Stomach (tissue), 9 donors: ENCODE results near the gene RNF166. TPM values are rescaled to one million over a fixed set of nuclear protein-coding genes. Genes with fewer than 3 reads are reported as not detected.

Experiments
- DNase-seq, 2 donors: peaks; one replicate each; pipeline versions ENCODE4 v3.0.0 to v3.0.0-alpha.2; 2013 to 2019
- H3K27ac ChIP-seq, 5 donors: fragments of 200-600 bp in 4 of 5; sonication (generic) in 4 of 5; one replicate each; pipeline ENCODE4 v1.5.1; 2013 to 2019; ENCODE audit warnings: mild to moderate bottlenecking in 1 of 5, moderate library complexity in 1 of 5
- H3K27me3 ChIP-seq, 3 donors: fragments of 200-600 bp; sonication (generic); one replicate each; pipeline ENCODE4 v1.5.1; 2017 to 2019; ENCODE audit warnings: mixed run types in 1 of 3
- H3K36me3 ChIP-seq, 4 donors: fragments of 200-600 bp; sonication (generic); 1 replicate in 3 of 4; 2 replicates in 1 of 4; pipeline ENCODE4 v1.5.1; 2016 to 2019
- H3K4me1 ChIP-seq, 4 donors: fragments of 200-600 bp; sonication (generic); one replicate each; pipeline ENCODE4 v1.5.1; 2016 to 2019
- H3K4me3 ChIP-seq, 4 donors: fragments of 200-600 bp; sonication (generic) in 3 of 4; one replicate each; pipeline ENCODE4 v1.5.1; 2016 to 2019; ENCODE audit warnings: mild to moderate bottlenecking in 1 of 4
- H3K9me3 ChIP-seq, 4 donors: fragments of 200-600 bp; sonication (generic); one replicate each; pipeline ENCODE4 v1.5.1; 2016 to 2019
- CTCF ChIP-seq, 7 experiments: fragments of 450-650 bp in 4 of 7; fragments of 200-600 bp in 3 of 7; sonication (generic) in 3 of 7; IDR thresholded peaks; one replicate each; pipeline ENCODE4 v1.5.1; 2016 to 2019; ENCODE audit warnings: antibody characterized with exemption in 7 of 7, control low read depth in 2 of 7, mild to moderate bottlenecking in 1 of 7
- EP300 ChIP-seq: sonication (generic); formaldehyde crosslinking; IDR thresholded peaks from one replicate; pipeline ENCODE4 v1.6.1; 2017; ENCODE audit warnings: antibody characterized with exemption
- POLR2A ChIP-seq, 4 donors: fragments of 450-650 bp; IDR thresholded peaks; one replicate each; pipeline ENCODE4 v1.6.1; 2016; ENCODE audit warnings: antibody characterized with exemption in 4 of 4, control low read depth in 2 of 4, mild to moderate bottlenecking in 1 of 4, moderate library complexity in 1 of 4
- POLR2AphosphoS5 ChIP-seq, 3 donors: sonication (generic); formaldehyde crosslinking; IDR thresholded peaks; one replicate each; pipeline ENCODE4 v1.6.1; 2016; ENCODE audit warnings: antibody characterized with exemption in 3 of 3
- WGBS, 5 donors: extraction: QIAGEN DNeasy Blood & Tissue Kit in 3 of 5; methylation state at CpG; one replicate each; pipeline versions ENCODE4 v1.1.5 to v1.1.7; 2013 to 2018; 5-methylcytosine and 5-hydroxymethylcytosine counted together
- intact Hi-C: fragments of 100-400 bp; cut with DNase I; formaldehyde crosslinking; loops from one replicate; pipeline ENCODE4 v1.15.1; 2023; ENCODE audit warnings: low total_unique reads
- polyA plus RNA-seq, 3 donors: library from polyadenylated mRNA; stranded (reverse); fragments of 200-250 nt; gene quantifications; one replicate each; pipeline ENCODE4 v1.2.3, GENCODE V29; 2013
- total RNA-seq, 5 donors: library from RNA; depleted of rRNA; stranded (reverse); fragments of >200 nt; gene quantifications; one replicate each; pipeline versions ENCODE4 v1.1.0 to v1.2.3, GENCODE V29; 2014 to 2016
- donor health status: healthy with polysubstance abuse.
- donor health status: Bipolar disorder and iron deficiency.
- donor health status: healthy.

RNF166 gene
- total and polyA plus RNA-seq, 8 donors: 8.8 to 31.9 (median 13.9) TPM

DNA sequence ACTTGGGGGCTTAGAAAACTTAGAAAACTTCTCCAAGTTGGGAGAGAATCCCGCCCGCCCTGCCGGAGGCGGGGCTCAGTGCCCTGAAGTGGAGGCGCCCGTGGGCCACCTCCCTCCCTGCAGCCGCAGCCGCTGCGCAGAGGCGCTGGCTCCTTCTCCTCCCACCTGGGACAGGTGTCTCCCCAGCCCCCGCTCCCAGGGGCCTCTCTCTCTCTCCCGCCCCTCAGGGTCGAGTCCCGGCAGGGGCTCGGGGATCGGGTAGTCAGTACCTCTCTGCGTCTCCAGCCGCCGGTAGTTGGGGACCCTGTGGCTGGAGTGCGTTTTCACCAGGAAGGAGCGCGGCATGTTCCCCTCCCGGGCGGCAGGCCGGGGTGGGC is 20.2 kb downstream of the RNF166 start:
- intact Hi-C loops: no loop called here
- Histone ChIP-seq H3K9me3 (no peaks in the 10 kb centered on the region), H3K4me1 (peaks cover 29 to 57% (median 49%) of the 10 kb centered on the region in 4 donors), H3K27me3 (peaks cover 5 to 90% (median 28%) of the 10 kb centered on the region in 3 donors), H3K27ac (peak overlapping the region; percentile 74 to 84 (median 81)), H3K36me3 (no peaks in the 10 kb centered on the region), H3K4me3 (peak overlapping the region; percentile 55 to 70 (median 58))
- 0 to 1% (median 1%) methylated on average over 7 to 25 of the region's 25 CpGs for WGBS, 5 donors
- TF ChIP-seq CTCF (IDR thresholded peaks at IDR 0.05) (no peak), POLR2AphosphoS5 (IDR thresholded peaks at IDR 0.05) (no peak), EP300 (no peak), POLR2A (IDR thresholded peaks at IDR 0.05) (no peak)
- DNase-seq: peak; percentile 59 to 69

- Histone ChIP-seq H3K4me3 (peak overlapping the region; percentile 55 to 70 (median 58)), H3K36me3 (no peaks in the 10 kb centered on the region), H3K9me3 (no peaks in the 10 kb centered on the region), H3K27me3 (peaks cover 5 to 90% (median 34%) of the 10 kb centered on the region in 3 donors), H3K27ac (peak overlapping the region; percentile 74 to 84 (median 81)), H3K4me1 (peaks cover 29 to 59% (median 52%) of the 10 kb centered on the region in 4 donors)
- DNase-seq: peak in 1 of 2 donors; percentile 56
- 4 to 9% (median 5%) methylated on average over 17 to 33 of the region's 33 CpGs for WGBS, 5 donors
- peak in 4 of 7 experiments; percentile 18 to 61 (median 26) for TF ChIP-seq CTCF (IDR thresholded peaks at IDR 0.05)
- no peak for TF ChIP-seq POLR2A (IDR thresholded peaks at IDR 0.05)
- no peak for TF ChIP-seq EP300
- no peak for TF ChIP-seq POLR2AphosphoS5 (IDR thresholded peaks at IDR 0.05)
- intact Hi-C loops: no loop called here
These were observed 20.8 kb downstream of the RNF166 start for GRCh38 chr16:88685156-88686061.

GRCh38 chr16:88684569-88685155 is 21.5 kb downstream of the RNF166 start:
- Histone ChIP-seq H3K4me3 (peak overlapping the region in 3 of 4 donors; percentile 57 to 70 (median 59)), H3K4me1 (peaks cover 29 to 59% (median 52%) of the 10 kb centered on the region in 4 donors), H3K36me3 (no peaks in the 10 kb centered on the region), H3K27ac (peak overlapping the region in 1 of 5 donors; percentile 84), H3K27me3 (peaks cover 5 to 85% (median 34%) of the 10 kb centered on the region in 3 donors), H3K9me3 (no peaks in the 10 kb centered on the region)
- DNase-seq: no peak
- WGBS, 5 donors: 71 to 80% (median 76%) methylated on average over 12 to 15 of the region's 15 CpGs
- TF ChIP-seq POLR2AphosphoS5 (IDR thresholded peaks at IDR 0.05): no peak
- no peak for TF ChIP-seq POLR2A (IDR thresholded peaks at IDR 0.05)
- intact Hi-C loops: no loop called here

- Histone ChIP-seq H3K4me3 (no peak overlapping the region), H3K27me3 (peaks cover 0 to 77% (median 28%) of the 10 kb centered on the region in 3 donors), H3K4me1 (peaks cover 20 to 41% (median 36%) of the 10 kb centered on the region in 4 donors), H3K36me3 (peaks cover 0 to 11% (median 4%) of the 10 kb centered on the region in 4 donors), H3K9me3 (no peaks in the 10 kb centered on the region), H3K27ac (peak overlapping the region; percentile 7 to 84 (median 63))
- intact Hi-C loops: no loop called here
- WGBS, 5 donors: 31 to 56% (median 54%) methylated on average over 19 to 21 of the region's 21 CpGs
- DNase-seq: peak; percentile 66 to 69
- no peak for TF ChIP-seq EP300
- TF ChIP-seq POLR2AphosphoS5 (IDR thresholded peaks at IDR 0.05): no peak
- no peak for TF ChIP-seq POLR2A (IDR thresholded peaks at IDR 0.05)
- TF ChIP-seq CTCF (IDR thresholded peaks at IDR 0.05): no peak
These were observed 24.3 kb downstream of the RNF166 start for GRCh38 chr16:88681709-88682451.
